ENCODE measurements around the gene VEZF1.
A peak's percentile ranks its signal among the peaks of the same experiment; 100 is the strongest.

VEZF1 gene

DNA sequence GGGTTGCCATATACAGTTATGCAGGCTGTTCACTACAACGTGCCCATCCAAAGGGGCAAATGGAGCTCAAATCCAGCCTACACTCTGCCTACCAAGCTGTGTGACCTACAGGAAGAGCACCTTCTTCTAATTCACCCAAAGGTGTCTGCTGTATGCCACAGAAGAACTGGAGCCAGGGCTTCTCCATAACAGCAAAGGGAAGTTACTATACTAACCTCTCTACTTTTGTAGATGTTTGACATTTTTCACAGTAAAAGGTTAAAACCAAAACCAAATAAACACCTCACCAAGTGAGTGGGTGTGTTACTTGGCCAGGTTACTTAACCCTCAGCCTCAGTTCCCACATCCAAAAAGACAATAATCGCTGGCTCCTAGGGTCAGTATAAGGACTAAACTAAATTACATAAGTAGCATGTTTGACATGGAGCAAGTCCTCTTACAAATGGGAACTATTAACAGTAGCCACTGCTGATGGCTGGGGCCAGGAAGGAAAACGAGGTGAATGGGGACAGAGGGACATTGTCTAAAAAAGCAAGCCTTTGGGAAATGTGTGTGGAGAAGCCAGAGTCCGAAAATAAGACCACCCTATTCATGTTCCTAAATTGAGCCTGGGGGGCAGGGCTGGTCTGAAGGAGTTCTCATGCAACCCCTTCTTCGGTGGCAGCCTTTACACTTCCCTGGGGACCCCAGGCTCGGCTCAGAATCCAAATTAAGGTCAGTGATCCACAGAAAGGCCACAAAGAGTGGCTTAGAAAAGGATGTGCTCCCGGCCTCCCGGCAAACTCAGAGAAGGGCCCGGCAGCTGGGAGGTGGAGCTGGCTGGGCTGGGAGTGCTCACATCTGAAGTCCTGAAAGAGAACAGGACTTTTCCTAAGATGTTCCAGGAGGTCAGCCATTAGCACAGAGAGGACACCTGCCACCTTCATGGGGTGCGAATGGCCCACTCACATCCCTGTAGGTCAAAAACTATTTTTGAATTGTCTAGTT is 46.4 kb downstream of the VEZF1 start:
- Histone ChIP-seq H3K27ac (ENCODE audit: low read depth, low read length) (no peak overlapping the region), H3K36me3 (ENCODE audit: control insufficient read depth in 1 of 2, insufficient read depth in 2 of 2, low read length in 2 of 2) (no peaks in the 10 kb centered on the region), H3K27me3 (ENCODE audit: control insufficient read depth in 1 of 2, insufficient read depth in 2 of 2, low read length in 2 of 2) (no peaks in the 10 kb centered on the region), H3K9ac (ENCODE audit: low read depth in 1 of 2, low read length in 2 of 2) (no peak overlapping the region), H3K9me3 (ENCODE audit: control insufficient read depth in 1 of 2, low read length in 2 of 2) (no peaks in the 10 kb centered on the region), H3K4me1 (ENCODE audit: control insufficient read depth in 1 of 2, insufficient read depth in 2 of 2, low read length in 2 of 2) (peaks cover 19 to 28% of the 10 kb centered on the region in 2 donors), H3K4me3 (ENCODE audit: low read depth in 1 of 2, low read length in 2 of 2) (no peak overlapping the region)

DNA sequence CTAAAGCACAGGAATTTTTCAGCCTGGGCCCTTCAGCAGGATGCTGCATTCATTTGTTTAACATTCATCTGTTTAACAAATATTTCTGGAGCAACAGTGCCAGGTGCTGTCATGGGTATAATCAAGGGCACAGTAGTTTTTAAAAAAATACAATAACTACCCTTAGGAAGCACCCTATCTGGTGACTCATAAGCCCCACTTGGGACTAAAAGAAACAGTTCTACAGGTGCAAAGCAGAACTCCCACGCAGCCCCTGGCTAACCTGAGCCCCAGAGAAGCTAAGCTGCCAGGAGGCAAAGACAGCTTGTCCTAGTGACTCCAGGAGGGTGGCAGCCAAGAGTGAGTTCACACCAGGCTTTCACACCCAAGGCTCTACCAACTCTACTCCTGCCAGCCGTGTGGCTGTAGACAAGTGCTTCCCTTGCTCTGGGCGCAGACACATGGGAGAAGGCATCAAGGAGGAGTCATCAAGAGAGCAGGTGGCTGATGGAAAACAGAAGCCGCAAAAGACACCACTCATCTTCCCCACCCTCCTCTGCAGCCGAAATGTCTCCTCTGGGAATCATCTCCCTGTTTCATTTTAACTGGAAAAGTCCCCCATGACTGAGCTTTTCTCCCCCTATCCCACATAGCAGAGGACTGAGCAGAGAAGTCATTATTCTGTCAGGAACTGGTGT is 47.3 kb downstream of the VEZF1 start:
- Histone ChIP-seq H3K27ac (ENCODE audit: low read depth, low read length) (no peak overlapping the region), H3K4me1 (ENCODE audit: control insufficient read depth in 1 of 2, insufficient read depth in 2 of 2, low read length in 2 of 2) (peaks cover 24 to 31% of the 10 kb centered on the region in 2 donors), H3K9me3 (ENCODE audit: control insufficient read depth in 1 of 2, low read length in 2 of 2) (no peaks in the 10 kb centered on the region), H3K36me3 (ENCODE audit: control insufficient read depth in 1 of 2, insufficient read depth in 2 of 2, low read length in 2 of 2) (no peaks in the 10 kb centered on the region), H3K9ac (ENCODE audit: low read depth in 1 of 2, low read length in 2 of 2) (no peak overlapping the region), H3K4me3 (ENCODE audit: low read depth in 1 of 2, low read length in 2 of 2) (no peak overlapping the region), H3K27me3 (ENCODE audit: control insufficient read depth in 1 of 2, insufficient read depth in 2 of 2, low read length in 2 of 2) (no peaks in the 10 kb centered on the region)

DNA sequence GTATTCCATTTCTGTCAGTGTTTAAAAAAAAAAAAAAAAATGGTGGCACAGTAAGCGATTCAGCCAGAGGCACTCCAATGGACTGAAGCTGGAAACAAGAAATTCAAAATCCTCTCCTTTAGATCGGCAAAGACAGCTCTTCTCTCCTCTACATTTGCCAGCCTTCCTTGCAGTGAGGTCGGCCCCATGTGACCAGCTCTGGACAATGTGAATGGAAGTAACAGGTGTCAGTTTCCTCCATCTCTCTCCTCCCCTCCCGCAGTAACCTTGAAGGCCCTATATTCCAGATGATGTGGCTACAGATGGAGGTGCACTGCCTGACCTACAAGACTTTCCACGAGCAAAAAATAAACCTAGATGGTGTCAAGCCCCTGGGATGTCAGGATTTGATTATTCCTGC is 47.8 kb downstream of the VEZF1 start:
- Histone ChIP-seq H3K4me3 (ENCODE audit: low read depth in 1 of 2, low read length in 2 of 2) (no peak overlapping the region), H3K9me3 (ENCODE audit: control insufficient read depth in 1 of 2, low read length in 2 of 2) (no peaks in the 10 kb centered on the region), H3K27ac (ENCODE audit: low read depth, low read length) (no peak overlapping the region), H3K4me1 (ENCODE audit: control insufficient read depth in 1 of 2, insufficient read depth in 2 of 2, low read length in 2 of 2) (peaks cover 30 to 36% of the 10 kb centered on the region in 2 donors), H3K27me3 (ENCODE audit: control insufficient read depth in 1 of 2, insufficient read depth in 2 of 2, low read length in 2 of 2) (no peaks in the 10 kb centered on the region), H3K36me3 (ENCODE audit: control insufficient read depth in 1 of 2, insufficient read depth in 2 of 2, low read length in 2 of 2) (no peaks in the 10 kb centered on the region), H3K9ac (ENCODE audit: low read depth in 1 of 2, low read length in 2 of 2) (no peak overlapping the region)

DNA sequence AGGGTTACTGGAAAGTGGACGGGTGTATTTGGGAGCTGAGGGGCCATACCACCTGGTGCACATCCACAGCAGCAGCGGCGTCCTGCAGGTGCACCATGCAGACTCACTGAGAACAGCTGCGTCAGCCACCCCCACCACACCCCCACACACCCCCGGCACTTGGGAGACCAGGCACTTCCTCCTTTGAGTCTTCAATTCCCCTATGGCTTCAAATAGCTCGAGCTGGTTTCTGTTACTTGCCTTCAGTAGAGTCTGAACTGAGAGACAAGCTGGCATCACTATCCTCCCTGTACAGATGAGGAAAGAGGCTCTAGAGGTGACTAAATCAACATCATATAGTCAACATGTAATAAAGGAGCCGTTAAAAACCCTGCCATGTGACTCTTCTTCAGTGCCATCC is 48.3 kb downstream of the VEZF1 start:
- Histone ChIP-seq H3K4me1 (ENCODE audit: control insufficient read depth in 1 of 2, insufficient read depth in 2 of 2, low read length in 2 of 2) (peaks cover 34 to 36% of the 10 kb centered on the region in 2 donors), H3K36me3 (ENCODE audit: control insufficient read depth in 1 of 2, insufficient read depth in 2 of 2, low read length in 2 of 2) (no peaks in the 10 kb centered on the region), H3K27ac (ENCODE audit: low read depth, low read length) (no peak overlapping the region), H3K4me3 (ENCODE audit: low read depth in 1 of 2, low read length in 2 of 2) (no peak overlapping the region), H3K27me3 (ENCODE audit: control insufficient read depth in 1 of 2, insufficient read depth in 2 of 2, low read length in 2 of 2) (no peaks in the 10 kb centered on the region), H3K9me3 (ENCODE audit: control insufficient read depth in 1 of 2, low read length in 2 of 2) (no peaks in the 10 kb centered on the region), H3K9ac (ENCODE audit: low read depth in 1 of 2, low read length in 2 of 2) (no peak overlapping the region)

DNA sequence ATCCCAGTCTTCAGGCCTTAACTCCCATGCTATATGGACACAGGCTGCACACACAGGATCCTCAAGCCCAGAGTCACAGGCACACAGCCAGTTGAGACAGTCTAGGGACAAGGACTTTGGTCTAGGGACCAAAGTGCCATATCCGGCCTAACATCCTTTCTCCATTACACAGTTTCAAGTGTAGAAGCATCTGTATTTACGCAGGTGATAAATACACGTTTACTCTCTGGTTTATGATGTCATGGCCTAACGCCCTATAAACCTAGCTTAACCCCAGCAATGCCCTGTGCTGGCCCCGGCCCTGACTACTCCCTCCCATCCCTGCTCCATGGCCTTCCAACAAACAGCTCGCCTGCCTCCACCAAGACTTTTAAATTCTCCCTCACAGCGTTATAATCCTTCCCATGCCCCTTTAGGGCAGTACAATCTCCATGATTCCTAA is 50.0 kb downstream of the VEZF1 start:
- Histone ChIP-seq H3K36me3 (ENCODE audit: control insufficient read depth in 1 of 2, insufficient read depth in 2 of 2, low read length in 2 of 2) (no peaks in the 10 kb centered on the region), H3K9ac (ENCODE audit: low read depth in 1 of 2, low read length in 2 of 2) (no peak overlapping the region), H3K4me3 (ENCODE audit: low read depth in 1 of 2, low read length in 2 of 2) (no peak overlapping the region), H3K4me1 (ENCODE audit: control insufficient read depth in 1 of 2, insufficient read depth in 2 of 2, low read length in 2 of 2) (peaks cover 33 to 36% of the 10 kb centered on the region in 2 donors), H3K27me3 (ENCODE audit: control insufficient read depth in 1 of 2, insufficient read depth in 2 of 2, low read length in 2 of 2) (no peaks in the 10 kb centered on the region), H3K27ac (ENCODE audit: low read depth, low read length) (no peak overlapping the region), H3K9me3 (ENCODE audit: control insufficient read depth in 1 of 2, low read length in 2 of 2) (no peaks in the 10 kb centered on the region)

DNA sequence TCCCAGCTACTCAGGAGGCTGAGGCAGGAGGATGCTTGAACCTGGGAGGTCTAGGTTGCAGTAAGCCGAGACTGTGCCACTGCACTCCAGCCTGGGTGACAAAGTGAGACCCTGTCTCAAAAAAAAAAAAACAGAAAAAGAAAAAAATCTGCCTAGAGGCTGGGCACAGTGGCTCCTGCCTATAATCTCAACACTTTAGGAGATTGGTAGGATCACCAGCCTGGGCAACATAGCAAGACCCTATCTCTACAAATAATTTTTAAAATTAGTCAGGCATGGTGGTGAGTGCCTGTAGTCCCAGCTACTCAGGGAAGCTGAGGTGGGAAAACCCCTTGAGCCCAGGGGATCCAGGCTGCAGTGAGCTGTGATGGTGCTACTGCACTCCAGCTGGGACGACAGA is 50.6 kb downstream of the VEZF1 start:
- Histone ChIP-seq H3K27me3 (ENCODE audit: control insufficient read depth in 1 of 2, insufficient read depth in 2 of 2, low read length in 2 of 2) (no peaks in the 10 kb centered on the region), H3K9me3 (ENCODE audit: control insufficient read depth in 1 of 2, low read length in 2 of 2) (no peaks in the 10 kb centered on the region), H3K4me1 (ENCODE audit: control insufficient read depth in 1 of 2, insufficient read depth in 2 of 2, low read length in 2 of 2) (peaks cover 32 to 36% of the 10 kb centered on the region in 2 donors), H3K36me3 (ENCODE audit: control insufficient read depth in 1 of 2, insufficient read depth in 2 of 2, low read length in 2 of 2) (no peaks in the 10 kb centered on the region), H3K9ac (ENCODE audit: low read depth in 1 of 2, low read length in 2 of 2) (no peak overlapping the region), H3K27ac (ENCODE audit: low read depth, low read length) (no peak overlapping the region), H3K4me3 (ENCODE audit: low read depth in 1 of 2, low read length in 2 of 2) (no peak overlapping the region)

DNA sequence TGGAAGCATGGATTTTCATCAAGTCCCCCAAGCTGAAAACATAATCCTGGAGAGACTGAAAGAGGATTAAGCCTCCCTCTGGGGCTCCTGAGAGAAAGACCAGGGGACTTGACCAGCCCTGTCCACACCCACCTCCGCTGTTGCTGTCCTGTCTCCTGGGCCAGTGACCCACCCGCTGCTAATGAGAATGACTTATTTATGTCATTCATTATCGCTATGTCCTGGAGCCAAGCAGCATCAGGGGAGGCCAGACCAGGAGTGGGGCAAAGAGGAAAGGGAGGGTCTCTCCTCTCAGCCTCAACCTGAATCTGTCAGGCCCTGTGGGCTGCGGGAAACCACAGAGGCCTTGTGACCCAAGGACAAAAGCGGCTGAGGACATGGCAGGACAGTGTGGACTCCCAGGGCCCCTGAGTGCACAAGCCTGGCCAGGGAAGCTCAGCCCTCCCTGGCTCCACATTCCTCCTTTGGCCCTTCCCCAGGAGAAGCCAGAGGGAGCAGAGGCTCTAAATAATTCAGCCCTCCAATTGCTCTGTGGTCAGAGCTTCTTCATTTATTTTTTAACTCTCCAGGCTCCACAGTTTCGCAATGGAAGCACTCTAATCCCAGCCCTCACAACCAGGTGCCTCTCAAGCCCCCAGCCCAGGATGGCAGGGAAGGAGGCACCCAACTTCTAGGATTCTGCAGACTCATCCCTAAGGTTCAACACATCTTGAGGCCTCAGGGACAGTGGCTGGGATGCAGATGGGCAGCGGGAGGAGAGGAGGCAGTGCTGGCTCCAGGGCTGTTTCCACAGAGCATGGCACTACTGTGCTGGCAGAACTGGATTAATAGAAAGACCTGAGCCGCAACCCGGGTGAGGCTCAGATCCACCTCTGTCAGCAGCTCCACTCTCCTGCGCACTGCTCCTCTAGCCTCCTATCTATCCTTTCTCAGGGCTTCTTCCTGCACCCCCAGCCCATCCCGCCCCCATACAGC is 51.9 kb downstream of the VEZF1 start:
- no peaks in the 10 kb centered on the region for H3K36me3 ChIP-seq (ENCODE audit: control insufficient read depth in 1 of 2, insufficient read depth in 2 of 2, low read length in 2 of 2)
- H3K4me3 ChIP-seq (ENCODE audit: low read depth in 1 of 2, low read length in 2 of 2): no peak overlapping the region
- peak overlapping the region; percentile 89 for H3K27ac ChIP-seq (ENCODE audit: low read depth, low read length)
- peaks cover 31 to 32% of the 10 kb centered on the region in 2 donors for H3K4me1 ChIP-seq (ENCODE audit: control insufficient read depth in 1 of 2, insufficient read depth in 2 of 2, low read length in 2 of 2)
- H3K9me3 ChIP-seq (ENCODE audit: control insufficient read depth in 1 of 2, low read length in 2 of 2): no peaks in the 10 kb centered on the region
- no peaks in the 10 kb centered on the region for H3K27me3 ChIP-seq (ENCODE audit: control insufficient read depth in 1 of 2, insufficient read depth in 2 of 2, low read length in 2 of 2)
- peak overlapping the region; percentile 38 to 57 for H3K9ac ChIP-seq (ENCODE audit: low read depth in 1 of 2, low read length in 2 of 2)

DNA sequence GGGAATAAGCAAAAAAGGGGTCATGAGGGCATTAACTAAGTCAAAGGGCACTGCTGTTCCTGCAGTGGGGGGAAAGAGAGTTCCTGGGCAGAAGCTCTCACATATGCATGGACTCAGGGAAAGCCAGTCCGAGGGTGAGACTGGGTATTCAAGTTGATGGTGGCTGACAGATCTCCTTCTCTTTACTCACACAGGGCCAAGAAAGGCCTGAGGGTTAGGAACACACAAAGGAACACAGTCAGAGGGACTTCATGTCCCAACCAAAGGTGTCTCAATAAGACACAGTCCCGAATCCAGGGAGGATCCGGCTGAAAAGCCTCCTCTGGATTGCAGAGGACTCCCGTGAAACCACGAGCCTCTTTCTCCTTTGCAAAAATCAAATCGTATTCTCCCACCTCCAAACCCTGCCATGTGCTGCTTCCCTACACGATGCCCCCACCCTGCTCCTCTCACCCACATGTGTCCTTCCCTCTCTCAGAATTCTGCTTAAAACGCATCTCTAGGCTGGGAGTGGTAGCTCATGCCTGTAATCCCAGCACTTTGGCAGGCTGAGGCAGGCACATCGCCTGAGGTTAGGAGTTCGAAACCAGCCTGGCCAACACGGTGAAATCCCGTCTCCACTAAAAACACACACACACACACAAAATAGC is 56.4 kb downstream of the VEZF1 start:
- H3K27me3 ChIP-seq (ENCODE audit: control insufficient read depth in 1 of 2, insufficient read depth in 2 of 2, low read length in 2 of 2): no peaks in the 10 kb centered on the region
- peaks cover 19 to 24% of the 10 kb centered on the region in 2 donors for H3K4me1 ChIP-seq (ENCODE audit: control insufficient read depth in 1 of 2, insufficient read depth in 2 of 2, low read length in 2 of 2)
- no peaks in the 10 kb centered on the region for H3K9me3 ChIP-seq (ENCODE audit: control insufficient read depth in 1 of 2, low read length in 2 of 2)
- no peaks in the 10 kb centered on the region for H3K36me3 ChIP-seq (ENCODE audit: control insufficient read depth in 1 of 2, insufficient read depth in 2 of 2, low read length in 2 of 2)
- H3K9ac ChIP-seq (ENCODE audit: low read depth in 1 of 2, low read length in 2 of 2): no peak overlapping the region
- H3K4me3 ChIP-seq (ENCODE audit: low read depth in 1 of 2, low read length in 2 of 2): no peak overlapping the region
- H3K27ac ChIP-seq (ENCODE audit: low read depth, low read length): no peak overlapping the region

DNA sequence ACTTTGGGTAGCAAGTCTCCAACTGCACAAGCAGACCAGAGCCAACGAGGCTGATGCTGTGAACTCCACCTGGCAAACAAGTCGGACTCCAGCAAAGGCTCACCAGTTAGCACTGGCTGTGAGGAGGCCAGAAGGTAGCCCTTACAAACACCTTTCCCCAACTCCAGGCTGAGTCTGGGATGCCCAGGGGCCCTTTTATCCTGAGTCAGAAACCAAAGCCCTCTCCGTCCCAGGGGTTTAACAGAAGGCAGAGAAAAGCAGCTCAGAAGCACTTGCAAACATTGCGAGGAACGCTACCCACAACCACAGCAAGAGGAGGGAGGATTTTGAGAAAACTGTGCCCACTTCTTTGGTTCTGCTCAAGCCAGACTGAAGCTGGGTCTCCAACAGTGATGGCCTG is 57.8 kb downstream of the VEZF1 start:
- H3K4me3 ChIP-seq (ENCODE audit: low read depth in 1 of 2, low read length in 2 of 2): no peak overlapping the region
- H3K27ac ChIP-seq (ENCODE audit: low read depth, low read length): no peak overlapping the region
- H3K4me1 ChIP-seq (ENCODE audit: control insufficient read depth in 1 of 2, insufficient read depth in 2 of 2, low read length in 2 of 2): peaks cover 11% of the 10 kb centered on the region in 2 donors
- no peak overlapping the region for H3K9ac ChIP-seq (ENCODE audit: low read depth in 1 of 2, low read length in 2 of 2)
- H3K9me3 ChIP-seq (ENCODE audit: control insufficient read depth in 1 of 2, low read length in 2 of 2): no peaks in the 10 kb centered on the region
- H3K36me3 ChIP-seq (ENCODE audit: control insufficient read depth in 1 of 2, insufficient read depth in 2 of 2, low read length in 2 of 2): no peaks in the 10 kb centered on the region
- H3K27me3 ChIP-seq (ENCODE audit: control insufficient read depth in 1 of 2, insufficient read depth in 2 of 2, low read length in 2 of 2): no peaks in the 10 kb centered on the region

Measured in duodenal mucosa (tissue), 2 donors.